Occipital lobe (tissue), 2 donors: ENCODE measurements around the gene HCFC2. TPM values are rescaled to one million over a fixed set of nuclear protein-coding genes. Genes with fewer than 3 reads are reported as not detected.

Source experiments
- DNase-seq: peaks from one replicate; lab custom pipeline; 2025; lab: John Stamatoyannopoulos, UW
- total RNA-seq: library from RNA; depleted of rRNA; stranded (reverse); fragments of >200 nt; gene quantifications from one replicate; pipeline ENCODE4 v1.2.3, GENCODE V29; 2014

Gene HCFC2
- total RNA-seq, 1 donor from 2014 or later, result 84.4 TPM

DNA sequence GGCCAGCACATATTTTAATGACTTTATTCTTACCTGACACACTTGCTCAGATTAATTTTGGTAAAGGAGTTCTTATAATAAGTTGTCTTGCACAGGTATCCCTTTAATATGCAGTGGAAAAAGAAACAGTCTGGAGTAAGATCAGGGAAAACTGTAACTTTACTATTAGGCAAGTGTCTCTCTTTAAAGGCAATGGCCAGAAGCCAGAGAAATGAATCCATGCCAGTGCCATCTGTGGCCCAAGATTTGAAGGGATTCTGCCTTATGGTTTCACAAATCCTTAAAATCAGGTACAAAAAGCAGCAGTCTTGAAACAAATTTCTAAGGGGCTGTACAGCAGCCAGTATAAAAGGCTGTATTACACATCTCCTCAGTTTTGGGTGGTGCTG lies 51.2 kb downstream of the HCFC2 start:
- no peak for DNase-seq

DNA sequence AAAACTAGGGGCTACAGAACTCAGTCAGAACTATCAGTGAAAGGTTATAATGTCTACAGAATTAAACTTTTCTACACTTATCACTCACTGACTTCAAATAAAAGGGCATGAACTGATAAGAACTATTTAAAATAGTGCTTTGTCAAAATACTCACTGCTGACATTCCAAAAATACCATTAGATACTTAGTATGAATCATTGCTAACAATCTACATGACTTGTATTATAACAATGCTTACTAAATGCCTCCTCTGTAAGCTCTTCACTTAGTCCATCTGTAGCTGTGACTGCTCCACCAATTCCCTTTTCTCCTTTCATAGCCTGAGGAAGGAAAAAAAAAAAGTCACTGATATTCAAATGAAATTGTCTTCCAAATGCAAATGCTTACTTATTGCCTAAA lies 56.7 kb downstream of the HCFC2 start:
- DNase-seq, result no peak

DNA sequence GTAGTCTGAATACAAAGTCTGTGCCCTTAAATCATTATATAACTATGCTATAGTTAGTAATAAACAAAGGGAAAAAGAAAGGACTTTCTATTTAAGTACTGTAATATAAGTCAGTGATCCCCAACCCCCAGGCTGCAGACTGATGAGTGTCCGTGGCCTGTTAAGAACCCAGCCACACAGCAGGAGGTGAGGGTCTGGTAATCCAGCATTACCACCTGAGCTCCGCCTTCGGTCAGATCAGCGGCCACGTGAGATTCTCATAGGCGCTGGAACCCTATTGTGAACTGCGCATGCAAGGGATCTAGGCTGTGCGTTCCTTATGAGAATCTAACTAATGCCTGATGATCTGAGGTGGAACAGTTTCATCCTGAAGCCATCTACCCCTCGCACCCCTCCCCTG lies 58.0 kb downstream of the HCFC2 start:
- no peak for DNase-seq

DNA sequence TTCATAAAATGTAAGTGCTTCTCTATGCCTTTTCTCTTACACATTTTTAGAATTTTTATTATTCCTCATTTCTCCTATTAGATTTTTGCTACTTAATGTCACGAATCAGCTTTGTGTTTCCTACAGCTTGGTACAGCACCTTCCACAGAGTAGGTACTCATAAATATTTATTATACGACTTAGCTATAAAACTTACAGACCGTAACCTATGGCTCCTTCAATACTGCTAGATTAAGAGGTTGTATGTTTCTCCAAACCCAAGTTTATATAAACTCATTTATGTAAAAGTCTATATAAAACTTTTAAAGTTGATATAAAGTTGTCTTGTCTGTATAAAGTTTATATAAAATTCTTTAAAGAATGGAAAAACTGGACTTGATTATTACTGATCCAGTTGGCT lies 62.2 kb downstream of the HCFC2 start:
- DNase-seq, result no peak

DNA sequence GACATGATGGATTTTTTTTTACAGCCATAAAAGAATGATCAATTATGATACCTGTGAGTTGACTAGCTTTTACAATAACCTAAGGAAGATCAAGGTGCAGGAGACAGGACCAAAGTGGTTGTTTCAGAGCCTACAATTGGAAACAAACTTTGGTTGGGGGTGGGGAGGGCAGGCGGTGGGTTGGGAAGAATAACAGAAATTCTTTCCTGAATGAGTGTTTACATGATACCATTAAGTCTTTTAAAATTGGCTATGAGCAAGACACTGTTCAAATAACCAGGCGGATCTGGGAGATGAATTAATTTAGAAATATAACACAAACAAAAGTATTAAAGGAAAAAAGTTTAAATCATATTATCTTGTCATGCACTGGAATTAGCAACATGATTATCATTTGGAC lies 66.4 kb downstream of the HCFC2 start:
- DNase-seq, result no peak

DNA sequence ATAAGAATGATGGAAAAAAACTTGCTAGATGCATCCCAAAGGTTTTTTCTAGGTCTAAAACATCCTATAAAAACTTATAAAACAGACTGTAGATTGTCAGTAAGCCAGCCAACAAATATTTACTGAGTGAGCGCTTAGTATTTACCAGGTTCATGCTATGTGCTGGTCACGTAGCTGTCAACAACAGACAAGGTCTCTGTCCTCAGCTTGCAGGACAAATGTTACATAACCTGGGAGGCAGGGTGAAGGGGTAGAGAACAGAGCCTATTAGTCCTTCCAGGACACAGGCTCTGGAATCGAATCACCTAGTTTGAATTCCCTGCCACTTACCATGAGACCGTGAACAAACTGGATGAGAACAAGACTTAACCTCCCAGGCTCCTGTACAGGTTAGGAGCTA lies 67.3 kb downstream of the HCFC2 start:
- no peak for DNase-seq

DNA sequence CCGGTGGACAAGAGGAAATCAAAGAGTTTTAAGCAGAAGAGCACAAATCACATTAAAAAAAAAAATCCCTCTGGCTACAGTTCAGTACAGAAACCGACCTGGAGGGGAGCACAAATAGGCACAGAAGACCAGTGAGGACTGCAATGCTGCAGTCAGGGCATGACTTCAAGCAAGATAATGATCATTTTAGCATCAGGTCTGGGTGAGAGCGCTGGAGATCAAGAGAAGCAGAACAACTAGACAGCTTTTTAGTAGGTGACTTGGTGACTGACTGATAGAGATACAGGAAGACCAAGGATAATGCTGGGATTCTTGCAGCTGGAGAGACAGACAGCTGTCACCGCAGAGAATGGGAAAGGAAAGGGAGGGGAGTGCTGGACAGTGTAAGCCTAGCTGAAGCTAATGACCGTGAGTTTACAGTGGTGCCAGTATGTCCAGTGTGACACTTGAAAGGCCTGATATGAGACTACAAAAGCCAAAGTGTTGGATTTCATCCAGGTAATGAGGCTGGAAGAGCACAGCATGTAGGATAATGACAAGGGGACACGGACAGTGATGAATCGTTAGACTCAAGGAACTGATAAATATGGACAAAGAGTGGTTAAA lies 68.1 kb downstream of the HCFC2 start:
- DNase-seq, result no peak

DNA sequence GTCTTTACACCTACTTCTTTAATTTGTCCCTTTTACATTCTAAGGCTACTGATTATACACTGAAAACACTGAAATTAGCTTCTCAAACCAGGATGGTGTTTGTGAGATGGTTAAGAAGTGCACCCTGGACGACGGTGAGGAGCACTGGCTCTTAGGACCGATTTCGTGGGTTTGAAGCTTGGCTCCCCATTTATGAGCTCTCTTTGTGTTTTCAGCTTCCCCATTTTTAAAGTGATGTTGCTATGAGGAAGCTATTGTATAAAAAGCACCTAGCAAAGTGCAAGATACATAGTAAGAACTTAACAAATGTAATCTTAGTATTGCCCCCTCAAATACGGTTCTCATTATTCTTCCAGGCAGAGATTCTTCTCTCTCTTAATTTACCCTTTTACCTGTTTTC lies 69.0 kb downstream of the HCFC2 start:
- DNase-seq, result no peak

DNA sequence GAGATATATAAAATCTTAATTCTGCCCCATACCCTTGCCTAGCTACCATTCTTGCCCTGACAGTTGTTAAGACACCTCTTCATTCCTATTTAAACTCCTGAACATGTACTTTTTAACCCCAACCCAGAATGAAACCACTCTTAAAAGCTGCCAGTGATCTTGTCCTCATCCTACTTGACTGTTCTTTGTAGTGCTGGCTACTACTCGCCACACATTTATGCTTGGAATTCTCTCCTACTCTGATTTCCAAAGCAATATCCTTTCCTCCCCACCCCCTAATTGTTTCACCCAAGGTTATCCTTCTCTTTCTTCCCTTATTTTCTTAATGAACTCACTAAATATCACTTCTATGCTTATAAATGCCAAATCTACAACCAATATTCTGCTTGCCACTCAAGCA lies 69.5 kb downstream of the HCFC2 start:
- no peak for DNase-seq

DNA sequence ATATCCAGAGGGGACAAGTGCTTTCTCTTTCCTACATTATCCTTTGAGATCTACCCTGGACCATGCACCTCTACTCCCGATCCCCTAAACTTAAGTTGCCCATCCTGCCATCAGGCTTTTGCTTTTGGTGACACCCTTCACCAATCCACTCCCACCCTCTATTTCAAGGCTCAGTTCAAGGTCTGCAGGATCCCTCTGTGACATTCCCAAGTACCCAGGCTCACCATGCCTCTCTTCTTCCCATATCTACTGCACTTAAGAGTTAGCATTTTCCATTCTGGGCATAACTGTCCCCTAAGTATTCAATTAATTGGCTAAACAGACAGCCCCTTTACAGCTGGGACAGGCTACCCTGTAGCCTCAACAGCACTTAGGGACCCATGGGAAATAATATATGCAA lies 70.6 kb downstream of the HCFC2 start:
- no peak for DNase-seq

DNA sequence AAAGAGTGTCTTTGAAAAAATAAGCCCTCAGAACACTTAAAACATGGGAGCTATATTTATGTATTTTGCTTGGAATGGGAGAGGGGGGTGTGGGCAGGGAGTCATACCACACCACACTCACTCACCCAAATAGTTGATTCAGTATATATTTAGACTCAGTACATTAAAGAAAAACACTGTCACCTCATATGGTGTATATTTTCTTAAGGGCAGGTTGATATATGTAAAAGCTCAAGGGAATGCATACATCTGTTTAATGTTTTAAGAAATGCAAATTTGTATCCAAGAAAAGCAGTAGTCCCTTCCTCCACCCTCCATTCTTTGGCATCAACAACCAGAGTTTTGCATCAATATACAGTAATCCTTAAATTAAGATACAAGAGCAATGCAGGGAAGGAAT lies 72.2 kb downstream of the HCFC2 start:
- no peak for DNase-seq

DNA sequence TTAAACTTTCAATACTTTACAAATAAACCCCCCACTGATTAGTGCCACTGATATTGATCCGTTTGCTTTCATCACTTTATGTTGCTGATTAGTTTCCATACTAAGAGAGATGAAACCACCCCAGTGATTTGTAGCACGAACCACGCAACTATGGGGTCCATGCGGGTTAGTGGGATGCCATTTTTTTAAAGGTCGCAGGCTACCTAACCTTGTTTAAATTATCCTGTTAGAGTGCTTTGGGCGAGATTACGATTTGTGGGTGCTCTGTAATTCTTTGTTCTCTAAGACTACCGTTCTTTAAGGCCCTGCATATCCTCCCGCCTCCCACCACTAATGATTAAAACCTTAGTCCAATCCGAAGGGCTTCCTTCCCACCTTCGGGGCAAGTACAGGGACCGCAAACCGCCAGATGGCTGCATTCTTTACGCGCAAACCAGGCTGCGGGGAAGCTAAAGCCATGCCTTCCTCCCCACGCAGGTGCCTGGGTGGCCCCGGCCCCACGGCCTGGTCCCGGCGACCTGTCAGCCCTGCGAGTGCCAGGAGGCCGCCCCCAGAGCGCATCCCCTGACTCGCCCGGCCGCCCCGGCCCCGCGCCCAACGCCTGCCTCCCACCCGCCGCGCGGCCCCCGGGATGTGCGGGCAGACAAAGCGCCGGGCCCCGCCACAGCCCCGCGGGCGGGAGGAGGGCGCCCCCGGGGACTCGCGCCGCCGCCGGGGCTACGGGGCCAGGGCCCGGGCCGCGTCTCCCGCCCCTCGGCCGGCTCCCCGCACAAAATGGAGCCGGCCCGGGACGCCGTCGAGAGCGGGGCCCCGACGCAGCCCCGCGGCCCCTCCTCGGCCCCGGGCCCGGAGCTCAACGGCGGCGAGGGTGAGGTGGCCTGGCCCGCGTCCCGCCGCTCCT lies 72.9 kb downstream of the HCFC2 start:
- DNase-seq, result no peak

DNA sequence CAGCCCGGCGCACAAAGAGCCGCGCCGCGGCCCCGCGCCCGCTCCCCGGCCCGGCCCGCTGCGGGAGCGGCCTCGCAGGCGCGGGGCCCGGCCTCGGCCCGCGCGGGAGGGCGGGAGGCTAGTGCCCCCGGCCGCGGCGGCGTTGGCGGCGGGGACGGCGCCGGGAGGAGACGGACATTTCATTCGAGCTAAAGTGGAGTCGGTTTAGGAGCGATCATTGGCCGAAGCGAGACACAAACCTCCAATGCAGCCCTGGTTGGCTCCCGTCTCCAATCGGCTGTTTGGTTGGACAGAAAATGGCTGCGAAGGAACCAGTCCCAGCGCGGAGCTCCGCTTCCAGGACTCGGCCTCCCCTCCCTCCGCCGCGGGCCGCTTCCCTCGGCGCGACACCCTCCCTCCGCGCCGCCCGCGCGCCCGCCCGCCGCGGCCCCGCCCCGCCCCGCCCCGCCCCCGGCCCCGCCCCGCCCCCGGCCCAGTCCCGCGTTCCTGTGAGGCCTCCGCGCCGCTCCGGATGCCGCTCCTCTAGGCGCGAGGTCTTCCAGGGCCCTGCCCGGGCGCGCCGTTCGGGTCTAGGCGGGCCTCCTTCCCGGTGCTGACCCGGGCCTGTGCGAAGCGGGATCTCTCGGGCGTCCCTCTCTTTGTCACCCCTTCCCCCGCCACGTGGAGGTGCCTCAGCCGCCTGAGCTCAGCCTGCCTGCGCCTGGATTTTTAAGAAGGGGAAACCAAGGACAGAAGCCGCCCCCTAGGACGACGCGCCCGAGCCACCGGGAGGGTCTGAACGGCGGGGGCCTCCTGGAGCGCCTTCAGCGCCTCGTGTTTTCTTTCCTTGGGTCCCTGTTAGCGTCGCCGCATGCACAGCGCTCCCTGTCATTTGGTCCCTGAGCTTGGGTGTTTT lies 73.8 kb downstream of the HCFC2 start, which contains the start of gene NFYB:
TSS of gene NFYB (minus strand) at position 309 of the 895 bp plus-strand sequence. CDS start 2,757 bp downstream, outside the sequence.
- peak; percentile 96 for DNase-seq

DNA sequence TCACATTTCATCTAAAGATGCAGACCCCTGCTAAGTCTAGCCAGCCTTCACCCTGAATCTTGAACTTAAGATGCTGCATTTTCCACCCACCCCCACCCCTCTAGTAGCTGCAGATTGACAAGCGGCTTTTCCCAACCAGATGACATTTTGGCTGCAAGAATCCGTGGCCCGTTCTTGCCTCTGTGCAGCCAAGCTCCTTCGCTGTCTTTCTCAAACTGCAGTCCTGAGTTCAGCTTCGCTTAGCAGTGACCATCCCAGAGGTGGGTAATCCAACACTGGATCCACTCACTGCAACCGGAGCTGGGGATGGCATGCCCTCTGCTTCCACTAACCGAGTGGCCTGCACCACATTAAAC lies 74.4 kb downstream of the HCFC2 start:
- DNase-seq, result no peak

DNA sequence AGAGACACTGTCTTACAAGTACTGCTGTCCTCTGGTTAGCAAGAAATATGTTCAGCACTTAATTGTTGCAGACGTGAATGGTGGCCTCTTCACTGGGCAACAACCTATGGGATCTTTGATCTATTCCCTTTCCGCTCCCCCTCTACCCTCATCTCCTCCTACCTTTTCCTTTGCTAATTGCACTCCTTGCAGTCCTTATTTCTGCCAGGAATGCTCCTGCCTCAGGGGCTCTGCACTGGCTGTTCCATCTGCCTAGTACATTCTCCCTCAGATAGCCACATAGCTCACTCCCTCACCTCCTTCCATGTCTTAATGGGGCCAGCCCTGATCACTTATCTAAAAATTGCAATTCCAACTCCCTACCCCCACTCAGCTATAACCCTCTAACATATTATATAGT lies 78.2 kb downstream of the HCFC2 start:
- DNase-seq, result no peak

DNA sequence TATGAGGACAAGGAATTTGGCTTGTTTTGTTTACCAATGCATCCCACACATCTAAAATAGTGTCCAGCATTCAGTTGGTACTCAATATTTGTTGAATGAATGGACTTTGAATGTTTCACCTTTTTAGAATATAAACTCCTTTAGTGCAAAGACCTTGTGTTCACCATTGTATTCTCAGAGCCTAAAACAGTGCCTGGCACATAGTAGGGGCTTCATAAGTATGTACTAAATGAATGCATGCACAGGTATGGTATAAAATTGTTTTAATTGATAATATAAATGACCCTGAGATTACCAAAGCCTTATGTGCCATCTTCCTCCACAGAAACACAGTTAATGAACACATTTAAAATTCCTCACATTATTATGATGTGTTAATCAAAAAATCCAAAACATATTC lies 78.7 kb downstream of the HCFC2 start:
- DNase-seq, result no peak

DNA sequence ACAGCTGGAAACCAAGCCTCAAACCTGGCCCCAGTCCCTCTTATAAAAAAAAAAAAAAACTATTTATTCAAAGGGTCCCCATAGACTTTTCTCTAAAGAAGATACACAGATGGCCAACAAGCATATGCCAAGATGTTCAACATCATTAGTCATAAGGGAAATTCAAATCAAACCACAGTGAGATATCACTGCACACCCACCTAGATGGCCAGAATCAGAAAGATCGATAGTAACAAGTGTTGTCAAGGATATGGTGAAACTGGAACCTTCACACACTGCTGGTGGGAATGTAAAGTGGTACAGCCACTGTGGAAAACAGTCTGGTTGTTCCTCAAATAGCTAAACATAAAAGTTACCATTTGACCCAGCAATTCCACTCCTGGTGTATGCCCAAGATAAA lies 79.6 kb downstream of the HCFC2 start:
- no peak for DNase-seq

DNA sequence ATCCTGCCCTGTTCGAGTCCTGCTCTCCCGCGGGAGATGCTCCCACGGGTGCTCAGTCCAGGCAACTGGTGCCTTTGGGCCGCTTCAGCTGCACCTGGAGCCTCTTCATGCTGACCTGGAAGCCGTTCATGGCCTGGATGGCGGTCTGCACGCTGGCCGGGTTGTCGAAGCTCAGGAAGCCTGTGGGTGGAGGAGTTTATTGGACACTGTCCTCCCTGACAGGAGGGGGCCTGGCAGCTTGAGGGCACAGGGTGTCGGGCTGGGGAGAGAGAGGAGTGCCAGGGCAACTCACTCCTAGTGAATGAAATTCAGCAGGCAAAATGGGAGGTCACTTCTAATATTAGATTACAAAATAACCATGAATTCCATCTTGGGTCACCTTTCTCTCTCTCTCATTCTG lies 83.0 kb downstream of the HCFC2 start:
- no peak for DNase-seq

DNA sequence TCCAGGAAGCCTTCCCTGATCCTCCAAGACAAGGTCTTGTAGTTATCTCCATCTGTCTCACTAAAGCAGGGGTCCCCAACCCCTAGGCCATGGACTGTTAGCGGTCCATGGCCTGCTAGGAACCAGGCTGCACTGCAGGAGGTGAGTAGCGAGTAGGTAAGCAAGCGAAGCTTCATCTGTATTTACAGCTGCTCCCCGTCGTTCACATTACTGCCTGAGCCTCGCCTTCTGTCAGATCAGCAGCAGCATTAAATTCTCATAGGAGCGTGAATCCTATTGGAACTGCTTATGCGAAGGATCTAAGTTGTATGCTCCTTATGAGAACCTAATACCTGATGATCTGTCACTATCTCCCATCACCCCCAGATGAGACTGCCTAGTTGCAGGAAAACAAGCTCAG lies 86.1 kb downstream of the HCFC2 start:
- no peak for DNase-seq

DNA sequence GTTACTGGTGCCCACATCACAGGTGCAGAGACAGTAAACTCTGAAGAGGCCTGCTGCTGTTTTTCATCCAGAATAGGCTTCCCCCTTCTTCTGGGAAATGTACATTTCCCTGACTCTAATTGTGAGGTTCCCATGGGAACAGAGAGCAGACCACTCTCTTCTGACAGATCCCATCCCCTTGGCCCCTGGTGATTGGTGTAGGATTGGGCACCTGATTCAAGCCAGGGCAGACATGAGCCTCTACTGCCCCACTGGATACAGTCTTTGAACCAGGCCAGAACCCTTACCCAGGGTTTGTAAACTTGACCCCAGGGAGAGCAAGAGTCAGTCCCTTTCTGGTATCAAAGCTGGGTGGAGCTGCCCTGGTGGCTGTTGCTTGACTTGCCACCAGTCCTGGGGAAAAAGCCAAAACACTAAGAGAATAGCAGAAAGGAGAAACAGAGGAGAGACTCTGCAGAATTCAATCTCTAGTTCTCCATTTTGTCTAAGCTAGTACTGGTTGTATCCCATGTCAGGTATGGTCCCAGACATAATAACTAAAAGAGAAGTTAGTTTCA lies 88.4 kb downstream of the HCFC2 start:
- DNase-seq, result no peak

DNA sequence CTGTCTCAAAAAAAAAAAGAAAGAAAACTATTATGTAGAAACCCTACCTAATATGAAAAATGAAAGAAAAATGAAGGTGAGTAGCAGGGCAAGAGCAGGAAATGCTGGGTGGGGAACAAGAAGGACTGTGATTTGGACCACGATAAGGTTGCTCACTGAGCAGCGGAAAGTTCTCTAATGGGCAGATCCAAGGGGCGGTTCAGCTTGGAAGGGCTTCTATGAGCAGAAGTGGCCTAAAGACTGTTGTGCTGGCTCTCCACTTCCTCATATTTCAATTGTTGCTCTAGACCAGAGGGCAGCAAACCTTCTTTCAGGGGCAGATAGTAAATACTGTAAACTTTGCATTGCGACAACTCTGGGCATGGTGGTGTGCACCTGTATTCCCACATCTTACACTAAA lies 90.0 kb downstream of the HCFC2 start:
- DNase-seq, result no peak

DNA sequence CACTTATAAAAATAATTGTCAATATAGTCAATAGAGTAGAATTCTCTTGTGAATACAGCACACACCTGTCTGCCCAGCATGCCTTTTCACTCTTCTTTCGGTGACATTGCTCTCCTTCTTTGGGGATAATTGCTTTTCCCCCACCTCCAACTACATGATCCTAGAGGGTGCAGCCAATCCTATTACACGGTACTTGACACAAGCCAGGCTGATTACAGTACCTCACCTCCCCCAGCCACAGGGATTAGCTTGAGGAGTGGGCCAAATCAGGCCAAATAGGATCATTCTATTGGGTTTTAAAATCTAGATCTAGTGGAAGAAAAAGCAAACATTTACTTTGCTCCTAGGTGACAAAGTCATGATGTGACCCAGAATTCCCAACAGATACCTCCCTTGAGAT lies 90.5 kb downstream of the HCFC2 start:
- DNase-seq, result no peak
